Measurements from ENCODE around the gene RCC1.
"Not testable (repeated sequence)": the region's sequence is repeated elsewhere in the genome, so short reads cannot be mapped to it uniquely, and the experiment has no call there.

Gene RCC1

GRCh38 chr1:28541414-28542015 is 35.7 kb downstream of the RCC1 start:
- DNase-seq (ENCODE audit: low read depth in 2 of 2, low spot score in 1 of 2): not testable (repeated sequence)

GRCh38 chr1:28545246-28545628 is 39.4 kb downstream of the RCC1 start:
- no peak for DNase-seq (ENCODE audit: low read depth in 2 of 2, low spot score in 1 of 2)

GRCh38 chr1:28548318-28548717 is 42.5 kb downstream of the RCC1 start:
- DNase-seq (ENCODE audit: low read depth in 2 of 2, low spot score in 1 of 2): no peak

- no peak for DNase-seq (ENCODE audit: low read depth in 2 of 2, low spot score in 1 of 2)
Measured at GRCh38 chr1:28551381-28551780, 45.5 kb downstream of the RCC1 start.

GRCh38 chr1:28552758-28553663 is 47.2 kb downstream of the RCC1 start, which contains the start of gene TRNAU1AP:
Gene TRNAU1AP, plus strand, starts transcription at chr1:28553085. Its CDS starts 26 bp downstream, at chr1:28553111.
- peak; percentile 93 to 95 for DNase-seq (ENCODE audit: low read depth in 2 of 2, low spot score in 1 of 2)

GRCh38 chr1:28560886-28561285 is 55.0 kb downstream of the RCC1 start:
- DNase-seq (ENCODE audit: low read depth in 2 of 2, low spot score in 1 of 2): no peak

GRCh38 chr1:28564310-28564709 is 58.5 kb downstream of the RCC1 start:
- no peak for DNase-seq (ENCODE audit: low read depth in 2 of 2, low spot score in 1 of 2)

GRCh38 chr1:28565040-28565439 is 59.2 kb downstream of the RCC1 start:
- DNase-seq (ENCODE audit: low read depth in 2 of 2, low spot score in 1 of 2): no peak

- DNase-seq (ENCODE audit: low read depth in 2 of 2, low spot score in 1 of 2): no peak
Measured at GRCh38 chr1:28565726-28566125, 59.9 kb downstream of the RCC1 start.

GRCh38 chr1:28566931-28567330 is 61.1 kb downstream of the RCC1 start:
- no peak for DNase-seq (ENCODE audit: low read depth in 2 of 2, low spot score in 1 of 2)

- DNase-seq (ENCODE audit: low read depth in 2 of 2, low spot score in 1 of 2): no peak
Measured at GRCh38 chr1:28571911-28572310, 66.1 kb downstream of the RCC1 start.

GRCh38 chr1:28572891-28573290 is 67.0 kb downstream of the RCC1 start:
- not testable (repeated sequence) for DNase-seq (ENCODE audit: low read depth in 2 of 2, low spot score in 1 of 2)

- DNase-seq (ENCODE audit: low read depth in 2 of 2, low spot score in 1 of 2): no peak
Measured at GRCh38 chr1:28573564-28573963, 67.7 kb downstream of the RCC1 start.

- no peak for DNase-seq (ENCODE audit: low read depth in 2 of 2, low spot score in 1 of 2)
Measured at GRCh38 chr1:28577052-28577678, 71.3 kb downstream of the RCC1 start.

GRCh38 chr1:28577738-28578536 is 72.1 kb downstream of the RCC1 start:
- no peak for DNase-seq (ENCODE audit: low read depth in 2 of 2, low spot score in 1 of 2)

GRCh38 chr1:28578696-28579218 is 72.9 kb downstream of the RCC1 start:
- DNase-seq (ENCODE audit: low read depth in 2 of 2, low spot score in 1 of 2): no peak

GRCh38 chr1:28579401-28579800 is 73.6 kb downstream of the RCC1 start:
- no peak for DNase-seq (ENCODE audit: low read depth in 2 of 2, low spot score in 1 of 2)

- DNase-seq (ENCODE audit: low read depth in 2 of 2, low spot score in 1 of 2): peak; percentile 28 to 41
Measured at GRCh38 chr1:28580722-28581530, 75.1 kb downstream of the RCC1 start.

GRCh38 chr1:28581531-28582247 is 75.8 kb downstream of the RCC1 start:
- peak; percentile 81 to 86 for DNase-seq (ENCODE audit: low read depth in 2 of 2, low spot score in 1 of 2)

All from stimulated activated CD8-positive, alpha-beta memory T cell treated with anti-CD3 and anti-CD28 coated beads, Interleukin-4, amount 100 ng/mL, for 4 hours (primary cell).